Caco-2 (cell line): ENCODE results near the gene MYL7. TPM values are rescaled to one million over a fixed set of nuclear protein-coding genes. Genes with fewer than 3 reads are reported as not detected.

Experiments
- BruUV-seq: library from RNA; stranded (reverse); fragments of 400-500 nt; replicated peaks from 2 replicates; lab custom pipeline; 2021; lab: Mats Ljungman, UMichigan
- CTCF ChIA-PET: fragments of 300-600 bp; sonication (Branson Sonifier 250); formaldehyde crosslinking; loops from one replicate; lab custom pipeline; 2022; ENCODE audit warnings: antibody characterized with exemption; lab: Charles Lee
- POLR2A ChIA-PET: fragments of 300-600 bp; sonication (Branson Sonifier 250); formaldehyde crosslinking; loops from one replicate; lab custom pipeline; 2022; ENCODE audit warnings: antibody characterized with exemption; lab: Charles Lee
- DNase-seq, 2 experiments: peaks; one replicate each; pipeline versions ENCODE4 v3.0.0 to v3.0.0-alpha.2; 2020 to 2022
- H3K27me3 ChIP-seq: replicated peaks from 2 replicates; pipeline ENCODE4 v1.6.0; 2011; ENCODE audit warnings: low read length; ENCODE audit not compliant: control insufficient read depth, insufficient read depth
- H3K36me3 ChIP-seq: 2 replicates; pipeline ENCODE4 v1.5.1; 2011; ENCODE audit warnings: low read length; ENCODE audit not compliant: control insufficient read depth, insufficient read depth
- H3K4me1 ChIP-seq: fragments of 250-450 bp; sonication (Bioruptor Pico); 2 replicates; pipeline ENCODE4 v1.5.1; 2020; ENCODE audit warnings: mild to moderate bottlenecking
- H3K4me3 ChIP-seq: 2 replicates; pipeline ENCODE4 v1.5.1; 2011; ENCODE audit warnings: low read depth, mild to moderate bottlenecking, control low read depth, low read length
- H3K9me3 ChIP-seq: fragments of 250-450 bp; sonication (Bioruptor Pico); 2 replicates; pipeline ENCODE4 v1.5.1; 2020; ENCODE audit warnings: mild to moderate bottlenecking, moderate library complexity
- H3K27ac Mint-ChIP-seq: one replicate; pipeline ENCODE4 v1.8.0; 2022; ENCODE audit warnings: mixed read lengths; ENCODE audit not compliant: unreplicated experiment
- H3K27me3 Mint-ChIP-seq: one replicate; pipeline ENCODE4 v1.8.0; 2022; ENCODE audit warnings: mixed read lengths; ENCODE audit not compliant: insufficient read depth, unreplicated experiment
- H3K36me3 Mint-ChIP-seq: one replicate; pipeline ENCODE4 v1.8.0; 2022; ENCODE audit warnings: mild to moderate bottlenecking, mixed read lengths; ENCODE audit not compliant: insufficient read depth, unreplicated experiment
- H3K4me1 Mint-ChIP-seq: one replicate; pipeline ENCODE4 v1.8.0; 2022; ENCODE audit warnings: low read depth, mixed read lengths; ENCODE audit not compliant: unreplicated experiment
- H3K4me3 Mint-ChIP-seq: one replicate; pipeline ENCODE4 v1.8.0; 2022; ENCODE audit warnings: mild to moderate bottlenecking, moderate library complexity, mixed read lengths; ENCODE audit not compliant: unreplicated experiment
- H3K9me3 Mint-ChIP-seq: one replicate; pipeline ENCODE4 v1.8.0; 2022; ENCODE audit warnings: mixed read lengths; ENCODE audit not compliant: unreplicated experiment
- CTCF ChIP-seq, 2 experiments: fragments of 200-600 bp in 1 of 2; IDR thresholded peaks; 1 replicate in 1 of 2; 2 replicates in 1 of 2; pipeline versions ENCODE4 v1.5.1 to v1.8.0; 2011 to 2022; ENCODE audit warnings: antibody characterized with exemption in 1 of 2, control low read depth in 1 of 2, inconsistent platforms in 1 of 2, low read depth in 1 of 2, low read length in 1 of 2, mild to moderate bottlenecking in 1 of 2, moderate library complexity in 1 of 2; ENCODE audit not compliant: insufficient read depth in 1 of 2, severe bottlenecking in 1 of 2, unreplicated experiment in 1 of 2
- intact Hi-C: fragments of 100-400 bp; cut with micrococcal nuclease; formaldehyde crosslinking; loops from one replicate; pipeline ENCODE4 v1.10.0; 2022; ENCODE audit not compliant: unreplicated experiment
- total RNA-seq: library from RNA; stranded (reverse); gene quantifications from 2 replicates; pipeline ENCODE4 v1.2.3, GENCODE V29; 2022

The MYL7 gene
- total RNA-seq, 1 experiment from 2014 or later: 16.2 TPM

GRCh38 chr7:44145969-44146911, 5.1 kb upstream of the MYL7 start:
- H3K4me1 ChIP-seq: peaks cover 4% of the 10 kb centered on the region
- Mint-ChIP-seq H3K9me3 (no peaks in the 10 kb centered on the region), H3K4me1 (peaks cover 2% of the 10 kb centered on the region), H3K27ac (no peak overlapping the region), H3K27me3 (no peaks in the 10 kb centered on the region), H3K36me3 (no peaks in the 10 kb centered on the region), H3K4me3 (no peak overlapping the region)
- H3K36me3 ChIP-seq: no peaks in the 10 kb centered on the region
- no TSS peak for BruUV-seq
- POLR2A ChIA-PET: no interaction called here
- H3K9me3 ChIP-seq: no peaks in the 10 kb centered on the region
- no peaks in the 10 kb centered on the region for H3K27me3 ChIP-seq
- no peak for TF ChIP-seq CTCF (IDR thresholded peaks at IDR 0.05; ENCODE audit: insufficient read depth in 1 of 2, low read depth in 1 of 2, low read length in 1 of 2, severe bottlenecking in 1 of 2, unreplicated experiment in 1 of 2)
- CTCF ChIA-PET: no interaction called here
- DNase-seq: peak in 1 of 2 experiments; percentile 53
- H3K4me3 ChIP-seq: no peak overlapping the region
- intact Hi-C loops: no loop called here

GRCh38 chr7:44145479-44145968, 4.4 kb upstream of the MYL7 start:
- Histone ChIP-seq H3K36me3 (no peaks in the 10 kb centered on the region), H3K9me3 (no peaks in the 10 kb centered on the region), H3K4me3 (no peak overlapping the region), H3K27me3 (no peaks in the 10 kb centered on the region), H3K4me1 (peaks cover 7% of the 10 kb centered on the region)
- no peaks in the 10 kb centered on the region for H3K27me3 Mint-ChIP-seq
- H3K36me3 Mint-ChIP-seq: no peaks in the 10 kb centered on the region
- no TSS peak for BruUV-seq
- peak in 1 of 2 experiments; percentile 18 for DNase-seq
- POLR2A ChIA-PET: no interaction called here
- intact Hi-C loops: no loop called here
- peaks cover 7% of the 10 kb centered on the region for H3K4me1 Mint-ChIP-seq
- CTCF ChIA-PET: no interaction called here
- no peak overlapping the region for H3K4me3 Mint-ChIP-seq
- no peak for TF ChIP-seq CTCF (IDR thresholded peaks at IDR 0.05; ENCODE audit: insufficient read depth in 1 of 2, low read depth in 1 of 2, low read length in 1 of 2, severe bottlenecking in 1 of 2, unreplicated experiment in 1 of 2)
- H3K9me3 Mint-ChIP-seq: no peaks in the 10 kb centered on the region
- H3K27ac Mint-ChIP-seq: no peak overlapping the region

- Histone ChIP-seq H3K27me3 (no peaks in the 10 kb centered on the region), H3K9me3 (no peaks in the 10 kb centered on the region), H3K4me1 (peaks cover 7% of the 10 kb centered on the region), H3K36me3 (no peaks in the 10 kb centered on the region), H3K4me3 (no peak overlapping the region)
- Mint-ChIP-seq H3K9me3 (no peaks in the 10 kb centered on the region), H3K4me3 (no peak overlapping the region), H3K27me3 (no peaks in the 10 kb centered on the region), H3K4me1 (peaks cover 7% of the 10 kb centered on the region), H3K36me3 (no peaks in the 10 kb centered on the region), H3K27ac (no peak overlapping the region)
- intact Hi-C loops: no loop called here
- BruUV-seq: no TSS peak
- DNase-seq: peak in 1 of 2 experiments; percentile 12
- POLR2A ChIA-PET: no interaction called here
- CTCF ChIA-PET: no interaction called here
- TF ChIP-seq CTCF (IDR thresholded peaks at IDR 0.05; ENCODE audit: insufficient read depth in 1 of 2, low read depth in 1 of 2, low read length in 1 of 2, severe bottlenecking in 1 of 2, unreplicated experiment in 1 of 2): no peak
Observed at GRCh38 chr7:44144968-44145478, 3.9 kb upstream of the MYL7 start.
